ENCODE results near the gene SEPTIN1. TPM values are rescaled to one million over a fixed set of nuclear protein-coding genes. Genes with fewer than 3 reads are reported as not detected.
"Not testable (repeated sequence)": the region's sequence is repeated elsewhere in the genome, so short reads cannot be mapped to it uniquely, and the experiment has no call there.

The SEPTIN1 gene
- total and polyA plus RNA-seq, 7 donors, result 0.22 to 1.8 (median 0.51) TPM

DNA sequence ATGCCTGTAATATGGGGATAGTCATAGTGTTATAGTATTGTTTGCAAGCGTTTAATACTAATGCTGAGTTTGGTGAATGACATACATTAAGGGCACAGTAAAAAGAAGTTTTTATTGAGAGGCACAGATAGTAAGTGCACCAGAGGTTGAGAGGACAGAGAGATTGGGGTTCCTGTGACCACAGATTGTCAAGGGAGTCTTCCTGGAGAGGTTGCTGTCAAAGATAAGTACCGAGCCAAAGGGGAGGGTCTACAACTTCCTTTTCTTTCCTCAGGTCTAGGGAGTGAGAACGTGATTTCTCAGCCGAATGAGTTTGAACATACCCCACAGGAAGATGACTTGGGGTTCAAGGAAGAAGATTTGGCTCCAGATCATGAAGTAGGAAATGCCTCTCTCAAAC, 14.7 kb upstream of the SEPTIN1 start:
- TF ChIP-seq, protein P1, sequence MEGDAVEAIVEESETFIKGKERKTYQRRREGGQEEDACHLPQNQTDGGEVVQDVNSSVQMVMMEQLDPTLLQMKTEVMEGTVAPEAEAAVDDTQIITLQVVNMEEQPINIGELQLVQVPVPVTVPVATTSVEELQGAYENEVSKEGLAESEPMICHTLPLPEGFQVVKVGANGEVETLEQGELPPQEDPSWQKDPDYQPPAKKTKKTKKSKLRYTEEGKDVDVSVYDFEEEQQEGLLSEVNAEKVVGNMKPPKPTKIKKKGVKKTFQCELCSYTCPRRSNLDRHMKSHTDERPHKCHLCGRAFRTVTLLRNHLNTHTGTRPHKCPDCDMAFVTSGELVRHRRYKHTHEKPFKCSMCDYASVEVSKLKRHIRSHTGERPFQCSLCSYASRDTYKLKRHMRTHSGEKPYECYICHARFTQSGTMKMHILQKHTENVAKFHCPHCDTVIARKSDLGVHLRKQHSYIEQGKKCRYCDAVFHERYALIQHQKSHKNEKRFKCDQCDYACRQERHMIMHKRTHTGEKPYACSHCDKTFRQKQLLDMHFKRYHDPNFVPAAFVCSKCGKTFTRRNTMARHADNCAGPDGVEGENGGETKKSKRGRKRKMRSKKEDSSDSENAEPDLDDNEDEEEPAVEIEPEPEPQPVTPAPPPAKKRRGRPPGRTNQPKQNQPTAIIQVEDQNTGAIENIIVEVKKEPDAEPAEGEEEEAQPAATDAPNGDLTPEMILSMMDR (IDR thresholded peaks at IDR 0.05), result no peak
- H3K27ac ChIP-seq, result no peak overlapping the region
- H3K9me3 ChIP-seq, result no peaks in the 10 kb centered on the region
- no peak for DNase-seq
- H3K4me3 ChIP-seq, result no peak overlapping the region
- intact Hi-C loops (cut with DNase I), result no loop called here
- H3K4me1 ChIP-seq, result peaks cover 20% of the 10 kb centered on the region
- ATAC-seq, result no peak
- WGBS, 3 donors, result 67 to 80% (median 72%) methylated on average over 4 of the region's 4 CpGs
- peaks cover 0 to 13% of the 10 kb centered on the region in 2 donors for H3K36me3 ChIP-seq (ENCODE audit: insufficient read depth in 1 of 2, low read depth in 1 of 2)
- H3K27me3 ChIP-seq (ENCODE audit: insufficient read depth in 3 of 3, low read length in 2 of 3), result no peaks in the 10 kb centered on the region

DNA sequence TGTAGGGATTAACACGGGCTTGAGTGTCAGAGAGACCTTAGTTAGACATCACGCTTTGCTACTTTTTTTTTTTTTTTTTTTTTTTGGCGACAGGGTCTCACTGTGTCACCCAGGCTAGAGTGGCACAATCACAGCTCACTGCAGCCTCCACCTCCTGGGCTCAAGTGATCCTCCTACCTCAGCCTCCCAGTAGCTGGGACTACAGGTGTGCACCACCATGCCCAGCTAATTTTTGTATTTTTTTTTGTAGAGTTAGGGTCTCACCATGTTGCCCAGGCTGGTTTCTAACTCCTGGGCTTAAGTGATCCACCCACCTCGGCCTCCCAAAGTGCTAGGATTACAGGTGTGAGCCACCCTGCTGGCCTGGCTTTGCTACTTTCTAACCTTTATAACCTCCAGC, 14.3 kb upstream of the SEPTIN1 start:
- ATAC-seq; H3K27me3 ChIP-seq (ENCODE audit: insufficient read depth in 3 of 3, low read length in 2 of 3); H3K27ac ChIP-seq; H3K9me3 ChIP-seq; intact Hi-C loops (cut with DNase I): not testable (repeated sequence)
- DNase-seq, result peak in 1 of 2 donors; percentile 28
- peaks cover 0 to 13% of the 10 kb centered on the region in 2 donors for H3K36me3 ChIP-seq (ENCODE audit: insufficient read depth in 1 of 2, low read depth in 1 of 2)
- peaks cover 20% of the 10 kb centered on the region for H3K4me1 ChIP-seq
- H3K4me3 ChIP-seq, result peak overlapping the region; percentile 91
- WGBS, 3 donors, result 72 to 89% (median 84%) methylated on average over 4 of the region's 4 CpGs

DNA sequence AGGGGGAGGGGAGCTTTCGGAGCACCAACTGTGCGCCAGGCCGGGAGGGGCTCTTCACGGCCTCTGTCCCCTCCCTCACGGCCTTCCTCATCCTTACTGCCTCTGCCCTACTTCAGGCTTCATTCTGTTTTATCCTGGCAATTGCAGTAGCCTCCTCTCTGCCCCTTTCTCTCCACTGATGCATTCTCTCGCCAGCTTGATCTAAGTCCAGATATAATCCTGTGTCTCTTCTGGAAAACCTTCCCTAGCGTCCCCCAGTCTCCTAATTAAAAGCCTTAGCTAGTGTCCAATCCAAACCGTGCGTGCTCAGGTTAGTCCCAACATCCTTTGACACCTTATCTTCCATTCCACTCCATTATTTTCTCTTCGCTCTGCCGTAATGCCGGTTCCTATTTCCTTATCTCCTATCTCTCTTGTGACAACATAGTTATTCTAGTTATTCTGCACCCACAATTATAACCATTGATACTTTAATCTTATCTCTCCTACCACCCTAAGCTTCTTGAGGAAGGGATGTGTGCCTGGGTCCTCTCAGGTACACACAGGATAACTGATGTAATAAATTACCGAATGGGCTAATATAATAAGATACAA, 13.7 kb upstream of the SEPTIN1 start:
- DNase-seq, result no peak
- no peaks in the 10 kb centered on the region for H3K9me3 ChIP-seq
- TF ChIP-seq, protein P1 (IDR thresholded peaks at IDR 0.05), result no peak
- H3K4me3 ChIP-seq, result peak overlapping the region; percentile 91
- no peak for ATAC-seq
- intact Hi-C loops (cut with DNase I), result loop anchor here in 1 of 2 donors (2.0 kb wide), 1 partner anchor 17 kb away; no protein-coding TSS in a partner anchor
- no peaks in the 10 kb centered on the region for H3K27me3 ChIP-seq (ENCODE audit: insufficient read depth in 3 of 3, low read length in 2 of 3)
- H3K36me3 ChIP-seq (ENCODE audit: insufficient read depth in 1 of 2, low read depth in 1 of 2), result peaks cover 0 to 13% of the 10 kb centered on the region in 2 donors
- peaks cover 20% of the 10 kb centered on the region for H3K4me1 ChIP-seq
- WGBS, 3 donors, result 15 to 29% (median 16%) methylated on average over 10 to 13 of the region's 13 CpGs
- H3K27ac ChIP-seq, result peak overlapping the region; percentile 87

- H3K27ac ChIP-seq, result peak within 1 kb of the TSS; percentile 87
- intact Hi-C loops (cut with DNase I), result loop anchor here in 1 of 2 donors (2.0 kb wide), 1 partner anchor 17 kb away; no protein-coding TSS in a partner anchor
- 0 to 1% (median 0%) methylated on average over 74 to 103 of the region's 103 CpGs for WGBS, 3 donors
- ATAC-seq (peak; percentile 96 to 98 (median 96)), DNase-seq (peak; percentile 90 to 95)
- H3K27me3 ChIP-seq (ENCODE audit: insufficient read depth in 3 of 3, low read length in 2 of 3), result no peaks in the 10 kb centered on the region
- H3K4me1 ChIP-seq, result peaks cover 20% of the 10 kb centered on the region
- peak within 1 kb of the TSS; percentile 91 for H3K4me3 ChIP-seq
- TF ChIP-seq, protein P1 (IDR thresholded peaks at IDR 0.05), result peak; percentile 55
- peaks cover 0 to 13% of the 10 kb centered on the region in 2 donors for H3K36me3 ChIP-seq (ENCODE audit: insufficient read depth in 1 of 2, low read depth in 1 of 2)
- no peaks in the 10 kb centered on the region for H3K9me3 ChIP-seq
Observed at GRCh38 chr16:30395155-30395991, 13.0 kb upstream of the SEPTIN1 start, which contains the start of gene ZNF48. Gene ZNF48 (plus strand): TSS chr16:30395420. CDS start chr16:30395795, 375 bp downstream.
